Heart left ventricle (tissue), 13 donors: ENCODE data around the gene ASB9.

Source experiments
- POLR2A ChIP-seq, 2 donors: fragments of 450-650 bp; IDR thresholded peaks; one replicate each; pipeline ENCODE4 v1.6.1; 2017; ENCODE audit warnings: antibody characterized with exemption in 2 of 2, mild to moderate bottlenecking in 2 of 2, moderate library complexity in 2 of 2
- TF ChIP-seq, protein P1 (sequence below), 12 donors: fragments of 200-600 bp; sonication (generic) in 4 of 12; IDR thresholded peaks; one replicate each; pipeline versions ENCODE4 v1.5.0 to v1.8.0; 2018 to 2022; ENCODE audit warnings: antibody characterized with exemption in 12 of 12, mild to moderate bottlenecking in 5 of 12
- donor health status: ischemic (EF 13 %, LVEDD 7.1; RV severe dilation, severe dysfunction).
- donor health status: DM: no; HTN: yes; CAD: no.
- donor health status: DM: no; HTN: no; CAD: no.
- donor health status: ischemic (EF 25% LVEDD 6.9; RV normal size, moderate dysfunction).
- donor health status: ischemic (EF 25% LVEDD 5.7; RV mildly dilated, moderate dysfunction).
- donor health status: ischemic (EF 35%, LVEDD 5.7; RV mildly dilated, moderate dysfunction).
- donor health status: nonischemic (EF 11% LVEDD 7.7; RV severe dilation, severe dysfunction).
- donor health status: DM: yes; HTN: yes; CAD: no.
- donor health status: PGD.
- donor health status: ischemic (EF 29% LVEDD 5.4; RV normal size, mild dysfunction).
- donor health status: nonischemic (EF 23%, LVEDD 6.1; RV moderate dilation, normal function).

DNA sequence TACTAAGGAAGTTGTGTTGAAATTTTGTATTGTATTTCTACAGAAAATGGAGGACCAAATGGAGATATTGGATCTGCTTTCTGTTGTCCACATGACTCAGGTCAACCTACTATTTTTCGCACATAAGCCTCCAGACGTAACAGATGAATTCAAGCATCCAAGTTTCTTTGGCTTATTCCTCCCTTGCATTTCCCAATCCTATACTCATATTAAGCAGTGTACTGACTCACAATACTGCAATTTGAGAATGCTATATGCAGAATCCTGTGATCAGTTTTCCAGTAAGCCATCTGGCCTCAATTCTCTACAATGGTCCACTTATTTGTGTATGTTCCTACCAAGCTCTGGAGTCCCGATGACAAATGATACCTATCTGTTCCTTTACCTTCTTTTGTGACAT lies 75.7 kb downstream of the ASB9 start:
- TF ChIP-seq, protein P1, sequence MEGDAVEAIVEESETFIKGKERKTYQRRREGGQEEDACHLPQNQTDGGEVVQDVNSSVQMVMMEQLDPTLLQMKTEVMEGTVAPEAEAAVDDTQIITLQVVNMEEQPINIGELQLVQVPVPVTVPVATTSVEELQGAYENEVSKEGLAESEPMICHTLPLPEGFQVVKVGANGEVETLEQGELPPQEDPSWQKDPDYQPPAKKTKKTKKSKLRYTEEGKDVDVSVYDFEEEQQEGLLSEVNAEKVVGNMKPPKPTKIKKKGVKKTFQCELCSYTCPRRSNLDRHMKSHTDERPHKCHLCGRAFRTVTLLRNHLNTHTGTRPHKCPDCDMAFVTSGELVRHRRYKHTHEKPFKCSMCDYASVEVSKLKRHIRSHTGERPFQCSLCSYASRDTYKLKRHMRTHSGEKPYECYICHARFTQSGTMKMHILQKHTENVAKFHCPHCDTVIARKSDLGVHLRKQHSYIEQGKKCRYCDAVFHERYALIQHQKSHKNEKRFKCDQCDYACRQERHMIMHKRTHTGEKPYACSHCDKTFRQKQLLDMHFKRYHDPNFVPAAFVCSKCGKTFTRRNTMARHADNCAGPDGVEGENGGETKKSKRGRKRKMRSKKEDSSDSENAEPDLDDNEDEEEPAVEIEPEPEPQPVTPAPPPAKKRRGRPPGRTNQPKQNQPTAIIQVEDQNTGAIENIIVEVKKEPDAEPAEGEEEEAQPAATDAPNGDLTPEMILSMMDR (IDR thresholded peaks at IDR 0.05): no peak
- no peak for TF ChIP-seq POLR2A (IDR thresholded peaks at IDR 0.05)
